Measurements from ENCODE around the gene OR11H7. TPM values are rescaled to one million over a fixed set of nuclear protein-coding genes. Genes with fewer than 3 reads are reported as not detected.
"Not testable (repeated sequence)": the region's sequence is repeated elsewhere in the genome, so short reads cannot be mapped to it uniquely, and the experiment has no call there.

OR11H7 gene
- total RNA-seq, 6 experiments from 2014 or later: not detected

GRCh38 chr14:20277409-20277808 is 48.6 kb downstream of the OR11H7 start:
- no peak for DNase-seq
- TF ChIP-seq CTCF (IDR thresholded peaks at IDR 0.05): no peak
- Mint-ChIP-seq H3K27ac (no peak overlapping the region), H3K36me3 (ENCODE audit: low read depth) (peaks cover 58% of the 10 kb centered on the region), H3K27me3 (ENCODE audit: insufficient read depth) (no peaks in the 10 kb centered on the region), H3K9me3 (peaks cover 30% of the 10 kb centered on the region), H3K4me3 (no peak overlapping the region), H3K4me1 (ENCODE audit: low read depth) (peaks cover 7% of the 10 kb centered on the region)

GRCh38 chr14:20278414-20278813 is 49.6 kb downstream of the OR11H7 start:
- peaks cover 27% of the 10 kb centered on the region for H3K9me3 Mint-ChIP-seq
- no peak overlapping the region for H3K27ac Mint-ChIP-seq
- H3K4me1 Mint-ChIP-seq (ENCODE audit: low read depth): peaks cover 7% of the 10 kb centered on the region
- no peaks in the 10 kb centered on the region for H3K27me3 Mint-ChIP-seq (ENCODE audit: insufficient read depth)
- TF ChIP-seq CTCF (IDR thresholded peaks at IDR 0.05): no peak
- no peak overlapping the region for H3K4me3 Mint-ChIP-seq
- DNase-seq: no peak
- peaks cover 60% of the 10 kb centered on the region for H3K36me3 Mint-ChIP-seq (ENCODE audit: low read depth)

GRCh38 chr14:20280265-20280664 is 51.5 kb downstream of the OR11H7 start:
- H3K4me1 Mint-ChIP-seq (ENCODE audit: low read depth); H3K27ac Mint-ChIP-seq: not testable (repeated sequence)
- peaks cover 49% of the 10 kb centered on the region for H3K36me3 Mint-ChIP-seq (ENCODE audit: low read depth)

More at GRCh38 chr14:20280265-20280664, 51.5 kb downstream of the OR11H7 start:
- H3K27me3 Mint-ChIP-seq (ENCODE audit: insufficient read depth); H3K9me3 Mint-ChIP-seq; H3K4me3 Mint-ChIP-seq; DNase-seq: not testable (repeated sequence)

Other genes with a start within 250 kb of the OR11H7 start
- not detected for gene OR4Q2, start 226.8 kb upstream of the OR11H7 start, total RNA-seq (2021; fragmentation: NEBNext Ultra II Directional; extraction: Animal tissue kit (Norgen Biotek cat#: 25700))
- not detected for gene OR4K14, start 209.7 kb upstream of the OR11H7 start, total RNA-seq (2021; fragmentation: NEBNext Ultra II Directional; extraction: Animal tissue kit (Norgen Biotek cat#: 25700))
- gene OR4K13, start 192.9 kb upstream of the OR11H7 start, total RNA-seq (2021; fragmentation: NEBNext Ultra II Directional; extraction: Animal tissue kit (Norgen Biotek cat#: 25700)): not detected
- not detected for gene OR4L1, start 168.9 kb upstream of the OR11H7 start, total RNA-seq (2021; fragmentation: NEBNext Ultra II Directional; extraction: Animal tissue kit (Norgen Biotek cat#: 25700))
- not detected for gene OR4K17, start 118.2 kb upstream of the OR11H7 start, total RNA-seq (2021; fragmentation: NEBNext Ultra II Directional; extraction: Animal tissue kit (Norgen Biotek cat#: 25700))
- gene OR4N5, start 90.2 kb upstream of the OR11H7 start, total RNA-seq (2021; fragmentation: NEBNext Ultra II Directional; extraction: Animal tissue kit (Norgen Biotek cat#: 25700)): not detected
- gene OR11G2, start 38.1 kb upstream of the OR11H7 start, total RNA-seq (2021; fragmentation: NEBNext Ultra II Directional; extraction: Animal tissue kit (Norgen Biotek cat#: 25700)): not detected
- gene OR11H6, start 5.3 kb upstream of the OR11H7 start, total RNA-seq (2021; fragmentation: NEBNext Ultra II Directional; extraction: Animal tissue kit (Norgen Biotek cat#: 25700)): not detected
- gene OR11H4, start 10.3 kb downstream of the OR11H7 start, total RNA-seq (2021; fragmentation: NEBNext Ultra II Directional; extraction: Animal tissue kit (Norgen Biotek cat#: 25700)): not detected
- 10 to 100 TPM; 21.3 to 27.1 (median 23.3) TPM for gene TTC5, start 77.0 kb downstream of the OR11H7 start, total RNA-seq (2021; fragmentation: NEBNext Ultra II Directional; extraction: Animal tissue kit (Norgen Biotek cat#: 25700))
- 10 to 100 TPM; 17.6 to 24.0 (median 20.3) TPM for gene CCNB1IP1, start 104.3 kb downstream of the OR11H7 start, total RNA-seq (2021; fragmentation: NEBNext Ultra II Directional; extraction: Animal tissue kit (Norgen Biotek cat#: 25700))
- 10 to 100 TPM; 15.7 to 22.9 (median 22.0) TPM for gene PARP2, start 114.7 kb downstream of the OR11H7 start, total RNA-seq (2021; fragmentation: NEBNext Ultra II Directional; extraction: Animal tissue kit (Norgen Biotek cat#: 25700))
- 10 to 100 TPM; 11.6 to 16.1 (median 13.7) TPM for gene TEP1, start 184.5 kb downstream of the OR11H7 start, total RNA-seq (2021; fragmentation: NEBNext Ultra II Directional; extraction: Animal tissue kit (Norgen Biotek cat#: 25700))
- gene KLHL33, start 207.2 kb downstream of the OR11H7 start, total RNA-seq (2021; fragmentation: NEBNext Ultra II Directional; extraction: Animal tissue kit (Norgen Biotek cat#: 25700)): under 1 TPM in 1 of 6 experiments, not detected in 5; 0.05 TPM
- gene OSGEP, start 225.8 kb downstream of the OR11H7 start, total RNA-seq (2021; fragmentation: NEBNext Ultra II Directional; extraction: Animal tissue kit (Norgen Biotek cat#: 25700)): 10 to 100 TPM; 26.4 to 33.8 (median 30.7) TPM
- gene APEX1, start 226.2 kb downstream of the OR11H7 start, total RNA-seq (2021; fragmentation: NEBNext Ultra II Directional; extraction: Animal tissue kit (Norgen Biotek cat#: 25700)): 100 to 1,000 TPM; 161 to 189 (median 184) TPM
- gene PIP4P1, start 232.5 kb downstream of the OR11H7 start, total RNA-seq (2021; fragmentation: NEBNext Ultra II Directional; extraction: Animal tissue kit (Norgen Biotek cat#: 25700)): 10 to 100 TPM; 17.0 to 20.3 (median 19.2) TPM
- 10 to 100 TPM; 19.8 to 32.3 (median 25.7) TPM for gene PNP, start 240.4 kb downstream of the OR11H7 start, total RNA-seq (2021; fragmentation: NEBNext Ultra II Directional; extraction: Animal tissue kit (Norgen Biotek cat#: 25700))